ENCODE measurements around the gene AGAP1. TPM values are rescaled to one million over a fixed set of nuclear protein-coding genes. Genes with fewer than 3 reads are reported as not detected.

Gene AGAP1
- polyA plus RNA-seq, 3 donors: 3.7 to 7.1 (median 6.3) TPM

DNA sequence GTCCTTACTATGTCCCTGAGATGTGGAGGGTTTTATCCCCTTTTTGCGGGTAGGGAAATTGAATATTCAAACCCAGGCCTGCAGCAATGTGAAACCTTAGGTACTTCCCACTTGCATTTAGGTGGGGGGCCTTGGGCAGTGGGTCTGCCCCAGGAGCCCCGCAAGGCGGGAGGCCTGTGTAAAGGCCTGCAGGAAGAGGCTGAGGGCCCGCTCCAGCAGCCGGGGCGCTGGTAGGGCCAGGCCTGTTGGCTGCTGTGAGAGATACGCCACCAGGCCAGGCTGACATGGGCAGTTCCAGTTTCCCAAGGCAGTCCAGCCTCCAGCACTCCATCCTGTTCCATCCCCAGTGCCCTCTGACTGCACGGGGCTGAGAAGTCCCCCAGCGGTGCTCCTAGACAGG, 610.1 kb downstream of the AGAP1 start:
- H3K27ac ChIP-seq (ENCODE audit: low read depth, low read length): no peak overlapping the region
- 94 to 96% (median 95%) methylated on average over 8 to 9 of the region's 9 CpGs for WGBS, 3 donors

DNA sequence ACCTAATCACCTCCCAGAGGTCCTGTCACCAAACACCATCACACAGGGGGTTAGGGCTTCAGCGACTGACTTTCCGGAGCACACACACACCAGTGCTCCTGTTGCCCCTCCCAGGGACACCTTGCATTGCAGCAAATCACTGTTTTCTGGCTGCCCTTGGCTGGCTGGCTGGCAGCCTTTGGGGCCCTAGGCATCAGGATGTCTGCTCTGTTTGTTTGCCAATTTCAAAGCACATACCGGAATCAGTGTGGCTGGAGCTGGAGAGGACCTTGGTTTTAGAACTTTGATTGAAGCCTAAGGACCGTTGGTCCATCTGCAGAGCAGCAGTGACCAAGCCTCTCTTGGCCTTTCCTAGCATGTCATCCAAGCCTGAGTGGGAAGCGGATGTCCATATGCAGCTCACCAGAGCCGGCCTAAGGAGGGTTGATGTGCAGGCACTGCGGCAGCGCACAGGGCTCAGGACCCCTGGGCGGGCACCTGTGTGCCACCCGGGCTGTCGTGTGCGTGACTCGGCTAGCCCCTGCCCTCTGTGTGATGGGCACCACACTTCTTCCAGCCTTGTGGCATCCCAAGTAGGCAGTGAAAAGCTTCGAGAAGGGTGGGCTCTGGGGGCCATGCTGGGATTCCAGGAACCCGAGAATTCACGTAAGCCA, 612.2 kb downstream of the AGAP1 start:
- 94 to 95% (median 95%) methylated on average over 16 of the region's 16 CpGs for WGBS, 3 donors
- no peak overlapping the region for H3K27ac ChIP-seq (ENCODE audit: low read depth, low read length)

DNA sequence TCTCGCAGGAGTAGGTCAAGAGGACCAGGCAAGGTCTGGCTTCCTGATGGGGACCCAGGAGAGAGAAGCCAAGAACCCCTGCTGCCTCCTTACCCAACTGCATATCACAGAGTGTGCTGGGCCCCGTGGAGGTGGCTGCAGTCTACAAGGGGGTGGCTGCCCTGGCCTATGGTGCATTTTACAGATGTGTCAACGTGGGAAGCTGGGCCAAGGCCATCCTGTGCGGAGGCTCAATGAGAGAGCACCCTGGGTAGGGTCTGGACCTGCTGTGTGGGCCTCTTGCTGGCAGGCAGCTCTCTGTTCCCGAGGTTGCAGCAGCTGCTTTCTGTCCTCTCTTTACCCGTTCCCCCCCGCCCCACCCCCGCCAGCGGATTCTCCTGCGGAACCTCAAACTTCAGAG, 612.9 kb downstream of the AGAP1 start:
- WGBS, 3 donors: 74 to 85% (median 79%) methylated on average over 10 of the region's 10 CpGs
- H3K27ac ChIP-seq (ENCODE audit: low read depth, low read length): no peak overlapping the region

DNA sequence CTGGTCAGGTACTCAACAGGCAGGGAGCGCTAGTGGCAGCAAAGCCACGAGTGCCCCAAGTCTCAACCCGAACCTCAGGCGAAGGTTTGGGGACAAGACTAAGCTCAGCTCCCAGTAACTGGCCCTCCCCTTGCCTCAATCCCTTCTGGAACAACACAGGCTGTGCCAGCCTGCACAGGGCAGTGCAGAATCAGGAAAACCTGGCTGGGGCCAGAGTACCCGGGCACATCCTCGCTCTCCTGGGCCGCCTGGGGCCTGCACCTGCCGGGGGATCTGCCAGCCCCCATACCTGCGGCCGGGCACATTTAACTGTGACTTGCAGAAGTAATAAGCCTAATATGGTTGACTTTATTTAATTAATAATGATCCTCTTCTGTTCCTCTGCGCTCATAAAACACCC, 613.7 kb downstream of the AGAP1 start:
- 88 to 92% (median 92%) methylated on average over 11 of the region's 11 CpGs for WGBS, 3 donors
- H3K27ac ChIP-seq (ENCODE audit: low read depth, low read length): no peak overlapping the region

DNA sequence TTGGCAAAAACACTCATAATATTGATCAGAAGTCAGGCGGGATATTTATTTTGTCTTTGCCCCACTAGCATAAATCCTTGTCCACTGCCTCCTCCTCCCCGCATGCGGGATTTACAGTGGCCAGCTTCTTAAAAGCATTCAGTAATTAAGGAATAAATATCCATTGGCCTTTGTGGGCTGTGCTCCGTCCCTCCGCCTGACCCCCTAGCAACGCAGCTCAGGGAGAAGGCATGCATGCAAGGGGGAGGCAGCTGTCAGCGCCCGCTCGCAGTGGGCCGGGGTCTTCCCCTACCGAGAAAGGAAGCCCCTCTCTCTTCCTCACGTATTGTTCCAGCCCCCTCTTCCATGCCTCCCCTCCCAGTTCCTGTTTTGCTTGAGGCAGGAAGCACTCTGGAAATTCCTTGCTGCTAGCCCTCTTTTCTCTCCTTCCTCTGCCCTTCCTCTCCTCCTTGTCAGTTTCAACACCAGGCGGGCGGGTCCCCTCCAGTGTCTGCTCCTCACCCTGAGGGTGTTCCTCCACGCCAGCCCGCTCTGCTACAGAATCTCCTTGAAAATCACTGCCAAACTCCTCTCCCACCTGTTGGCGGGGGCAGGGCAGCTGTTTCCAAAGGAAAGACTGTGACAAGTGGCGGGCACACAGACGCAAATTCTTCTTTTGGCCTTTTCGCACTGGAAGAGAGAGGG, 614.2 kb downstream of the AGAP1 start:
- 33 to 67% (median 38%) methylated on average over 20 of the region's 20 CpGs for WGBS, 3 donors
- no peak overlapping the region for H3K27ac ChIP-seq (ENCODE audit: low read depth, low read length)

DNA sequence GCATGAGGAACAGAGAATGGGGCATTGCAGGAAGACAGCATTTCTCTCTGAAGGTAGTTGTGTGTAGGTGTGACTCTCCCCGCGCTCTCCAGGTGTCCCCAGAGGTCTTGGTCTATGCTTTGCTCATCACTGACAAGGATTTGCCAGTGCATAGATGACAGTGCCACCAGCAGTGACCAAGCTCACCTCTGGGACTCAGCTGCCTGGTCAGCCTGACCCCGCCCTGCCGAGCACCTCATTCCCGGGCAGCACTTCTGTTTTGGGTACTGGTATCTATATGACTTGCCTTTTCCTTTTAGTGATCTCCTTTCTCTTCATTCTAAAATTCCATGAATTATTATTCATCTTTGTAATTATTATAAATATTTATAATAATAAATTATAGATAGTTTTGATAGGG, 615.2 kb downstream of the AGAP1 start:
- 93 to 96% (median 94%) methylated on average over 5 of the region's 5 CpGs for WGBS, 3 donors
- no peak overlapping the region for H3K27ac ChIP-seq (ENCODE audit: low read depth, low read length)

DNA sequence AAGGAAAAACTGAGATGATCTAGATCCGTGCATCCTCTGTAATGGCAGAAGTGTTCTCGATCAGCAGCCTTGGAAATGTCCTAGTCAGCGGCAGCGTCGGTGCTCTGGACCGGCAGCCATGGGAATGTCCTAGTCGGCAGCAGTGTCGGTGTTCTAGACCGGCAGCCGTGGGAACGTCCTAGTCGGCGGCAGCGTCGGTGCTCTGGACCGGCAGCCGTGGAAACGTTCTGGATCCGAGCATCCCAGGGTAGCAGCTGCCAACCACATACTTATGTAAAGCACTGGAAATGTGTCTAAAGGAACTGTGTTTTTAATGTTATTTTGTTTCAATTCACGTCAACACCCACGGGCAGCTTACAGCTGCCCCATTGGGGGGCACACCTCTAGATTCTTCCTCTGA, 615.6 kb downstream of the AGAP1 start:
- H3K27ac ChIP-seq (ENCODE audit: low read depth, low read length): no peak overlapping the region
- 95 to 96% (median 95%) methylated on average over 21 of the region's 21 CpGs for WGBS, 3 donors

DNA sequence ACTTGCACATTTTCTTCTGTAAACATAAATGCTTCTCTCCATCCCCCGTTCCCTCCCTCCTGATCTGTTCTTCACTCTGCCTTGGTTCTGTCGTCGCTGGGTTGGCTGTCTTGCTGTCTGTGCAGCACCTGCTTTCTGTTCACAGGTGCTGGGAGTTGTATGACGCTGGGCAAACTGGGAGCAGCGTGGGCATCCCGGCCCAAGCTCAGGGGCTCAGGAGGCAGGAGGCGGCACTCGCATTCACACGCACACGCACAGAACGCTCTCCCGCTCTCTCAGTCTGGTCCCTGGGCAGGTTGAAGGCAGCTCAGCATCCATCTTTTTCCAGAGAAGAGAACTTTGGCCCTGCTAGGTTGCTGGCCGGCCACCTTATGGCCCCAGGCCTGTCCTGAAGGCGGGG, 618.6 kb downstream of the AGAP1 start:
- 87 to 90% (median 88%) methylated on average over 14 of the region's 14 CpGs for WGBS, 3 donors
- H3K27ac ChIP-seq (ENCODE audit: low read depth, low read length): no peak overlapping the region

DNA sequence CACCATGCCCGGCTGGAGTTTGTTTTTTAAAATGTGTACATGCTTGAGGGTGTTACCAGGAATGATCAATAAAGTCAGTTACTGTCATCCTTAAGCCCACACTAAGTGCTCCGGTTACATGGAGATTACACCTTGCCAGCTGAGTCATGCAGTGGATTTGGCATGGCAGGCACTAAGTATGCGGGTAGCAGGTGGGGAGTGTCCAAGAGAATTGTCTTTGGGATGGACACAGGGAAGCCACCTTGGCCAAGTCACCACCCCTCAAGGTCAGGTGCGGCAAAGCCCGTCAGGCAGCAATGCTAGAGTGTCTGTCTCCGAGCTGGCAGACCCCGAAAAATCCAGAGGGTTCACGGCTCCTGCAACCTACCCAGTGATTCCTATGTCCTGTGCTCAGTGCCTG, 619.6 kb downstream of the AGAP1 start:
- WGBS, 3 donors: 92 to 93% (median 93%) methylated on average over 8 of the region's 8 CpGs
- no peak overlapping the region for H3K27ac ChIP-seq (ENCODE audit: low read depth, low read length)

DNA sequence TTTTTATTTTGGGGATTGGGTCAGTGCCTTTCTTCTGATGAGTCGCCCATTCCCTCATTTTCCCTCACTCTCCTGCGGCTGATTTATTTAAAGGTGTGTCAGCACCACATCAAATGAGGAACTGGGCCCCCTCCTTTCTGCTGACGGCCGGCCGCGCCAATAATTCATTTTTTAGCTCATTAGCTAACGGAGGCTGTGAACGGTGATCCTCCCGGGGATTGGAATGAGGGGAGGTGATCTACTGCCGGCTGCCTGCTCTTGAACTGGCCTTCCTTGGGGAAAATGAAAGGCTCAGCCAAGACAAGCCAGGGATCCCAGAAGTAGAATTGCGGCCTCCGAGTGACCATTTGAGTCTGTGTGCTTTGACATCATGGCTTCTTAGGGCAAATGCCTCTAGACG, 620.1 kb downstream of the AGAP1 start:
- WGBS, 3 donors: 85 to 91% (median 86%) methylated on average over 13 of the region's 13 CpGs
- H3K27ac ChIP-seq (ENCODE audit: low read depth, low read length): no peak overlapping the region

DNA sequence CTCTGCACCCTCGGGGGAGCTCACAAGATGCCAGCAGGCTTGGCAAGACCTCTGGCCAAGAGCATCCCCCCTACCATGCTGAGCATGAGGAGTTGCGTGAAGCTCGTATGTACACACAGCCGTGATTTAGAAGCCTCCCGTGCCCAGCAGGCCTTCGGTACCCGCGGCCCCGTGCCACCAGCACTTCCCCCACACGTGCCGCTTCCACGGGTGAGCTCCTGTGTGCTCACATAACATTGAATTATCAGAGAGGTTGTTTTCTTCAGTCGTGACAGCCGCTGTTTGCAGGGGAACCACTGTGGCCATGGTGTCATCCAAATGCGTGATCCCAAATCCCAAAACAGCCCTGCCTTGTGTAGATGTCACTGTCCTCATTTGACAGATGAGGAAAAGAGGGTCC, 621.1 kb downstream of the AGAP1 start:
- 88 to 92% (median 90%) methylated on average over 15 of the region's 15 CpGs for WGBS, 3 donors
- H3K27ac ChIP-seq (ENCODE audit: low read depth, low read length): no peak overlapping the region

DNA sequence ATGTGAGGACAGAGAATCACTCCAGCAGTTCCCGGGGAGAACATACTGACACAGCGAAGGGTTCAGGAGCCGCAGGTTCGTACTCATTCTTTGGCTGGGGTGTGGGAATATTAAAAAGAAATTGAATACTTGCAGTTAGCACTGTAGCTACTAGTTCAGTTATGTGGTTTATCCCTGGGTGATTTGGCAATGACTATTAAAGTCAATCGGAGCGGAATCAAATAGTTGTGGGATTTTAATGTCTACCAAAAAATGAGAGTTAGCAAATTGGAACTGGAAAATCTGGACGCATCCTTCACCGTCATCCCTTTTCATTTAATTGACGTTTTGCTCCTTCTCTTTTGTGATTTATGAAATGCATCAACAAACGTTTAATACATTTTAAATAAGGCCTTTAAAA, 623.6 kb downstream of the AGAP1 start:
- H3K27ac ChIP-seq (ENCODE audit: low read depth, low read length): no peak overlapping the region
- WGBS, 3 donors: 86 to 90% (median 86%) methylated on average over 10 of the region's 10 CpGs

DNA sequence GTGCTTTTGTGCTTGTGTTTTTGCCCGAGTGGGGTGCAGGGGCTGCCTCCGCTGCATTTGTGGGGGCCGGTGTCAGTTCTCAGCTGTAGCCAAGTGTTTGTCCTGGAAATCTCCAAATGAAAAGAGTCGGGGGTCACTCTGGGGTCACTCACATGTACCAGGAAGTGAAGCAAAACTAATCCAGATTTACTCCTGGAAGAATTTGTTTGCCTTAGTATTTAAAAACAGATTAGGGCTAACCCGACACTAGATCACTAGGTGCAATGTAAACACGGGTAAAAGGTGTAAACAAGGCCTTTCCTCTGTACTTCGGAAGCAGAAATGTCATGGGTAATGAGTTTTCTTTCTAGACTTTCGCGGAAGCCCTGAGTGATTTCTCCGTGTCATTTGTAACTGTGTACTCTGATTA, 624.0 kb downstream of the AGAP1 start:
- WGBS, 3 donors: 40 to 68% (median 62%) methylated on average over 10 of the region's 10 CpGs
- no peak overlapping the region for H3K27ac ChIP-seq (ENCODE audit: low read depth, low read length)

DNA sequence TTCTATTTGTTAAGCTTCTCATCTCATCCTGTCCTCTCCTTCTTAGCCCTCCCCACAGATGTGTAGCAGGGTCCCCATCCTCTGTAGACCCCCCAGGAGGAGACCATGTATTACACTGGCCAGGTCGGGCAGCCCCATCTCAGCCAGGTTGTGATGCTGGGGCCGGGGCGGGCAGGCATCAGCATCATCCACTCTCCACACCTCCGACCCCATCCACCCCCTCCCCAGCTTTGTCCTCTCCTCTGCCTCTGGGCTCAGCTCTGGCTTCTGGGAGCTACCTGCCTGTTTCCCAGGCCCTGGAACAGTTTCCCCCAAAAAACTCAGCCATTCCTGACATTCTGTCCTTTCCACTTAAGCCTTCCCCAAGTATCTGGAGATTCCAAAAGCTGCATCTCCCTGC, 625.2 kb downstream of the AGAP1 start:
- 86 to 91% (median 90%) methylated on average over 4 of the region's 4 CpGs for WGBS, 3 donors
- H3K27ac ChIP-seq (ENCODE audit: low read depth, low read length): no peak overlapping the region

DNA sequence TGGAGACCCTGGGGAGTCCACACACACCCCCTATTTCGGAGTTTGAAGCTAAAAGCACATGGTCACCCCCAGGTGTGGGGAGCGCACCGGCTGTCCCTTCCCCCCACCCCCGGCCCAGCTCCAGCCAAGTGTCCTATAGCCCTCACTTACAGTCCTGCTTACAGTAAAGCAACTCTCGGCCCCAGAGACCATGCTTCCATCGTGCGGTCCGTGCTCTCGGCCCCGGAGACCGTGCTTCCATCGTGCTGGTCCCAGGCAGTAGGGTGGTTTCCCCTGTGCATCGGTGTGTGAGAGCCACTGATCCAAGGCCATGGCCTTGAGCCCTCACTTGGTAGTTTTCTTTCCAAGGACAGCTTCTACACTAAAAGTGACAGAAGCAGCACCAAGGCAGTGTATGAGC, 625.6 kb downstream of the AGAP1 start:
- no peak overlapping the region for H3K27ac ChIP-seq (ENCODE audit: low read depth, low read length)
- 83 to 85% (median 84%) methylated on average over 13 of the region's 13 CpGs for WGBS, 3 donors

DNA sequence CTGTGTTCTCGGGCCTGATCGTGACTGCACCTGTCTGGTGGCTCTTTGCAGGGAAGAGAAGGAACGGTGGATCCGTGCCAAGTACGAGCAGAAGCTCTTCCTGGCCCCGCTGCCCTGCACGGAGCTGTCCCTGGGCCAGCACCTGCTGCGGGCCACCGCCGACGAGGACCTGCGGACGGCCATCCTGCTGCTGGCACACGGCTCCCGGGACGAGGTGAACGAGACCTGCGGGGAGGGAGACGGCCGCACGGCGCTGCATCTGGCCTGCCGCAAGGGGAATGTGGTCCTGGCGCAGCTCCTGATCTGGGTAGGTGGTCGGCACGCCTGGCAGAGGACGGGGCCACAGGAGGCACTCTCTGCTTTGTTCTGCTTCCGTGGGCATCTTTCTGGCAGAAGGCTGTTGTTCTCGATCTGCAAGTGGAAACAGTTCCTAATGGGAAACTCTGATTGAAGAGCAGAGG, 626.3 kb downstream of the AGAP1 start:
- no peak overlapping the region for H3K27ac ChIP-seq (ENCODE audit: low read depth, low read length)
- WGBS, 3 donors: 75 to 87% (median 77%) methylated on average over 28 to 29 of the region's 29 CpGs

DNA sequence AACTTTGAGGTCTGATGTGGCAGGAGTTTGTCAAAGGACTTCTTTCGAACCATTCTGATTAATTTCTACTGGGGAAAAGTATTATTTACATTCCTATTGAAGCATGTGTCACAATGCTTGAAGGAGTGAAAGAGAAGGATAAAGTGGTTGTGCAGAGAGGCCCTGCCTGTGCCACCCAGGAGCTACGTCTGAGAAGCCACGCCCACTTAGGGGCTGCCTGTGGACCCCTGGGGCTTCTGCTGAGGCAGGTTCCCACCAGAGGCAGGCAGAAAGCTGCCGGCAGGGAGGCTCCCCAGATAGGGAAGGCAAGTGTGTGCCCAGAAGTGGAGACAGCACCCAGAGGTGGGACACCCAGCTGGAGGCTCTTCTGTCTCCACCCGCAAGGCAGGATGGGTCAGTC, 627.0 kb downstream of the AGAP1 start:
- no peak overlapping the region for H3K27ac ChIP-seq (ENCODE audit: low read depth, low read length)
- WGBS, 3 donors: 74 to 90% (median 88%) methylated on average over 5 of the region's 5 CpGs

DNA sequence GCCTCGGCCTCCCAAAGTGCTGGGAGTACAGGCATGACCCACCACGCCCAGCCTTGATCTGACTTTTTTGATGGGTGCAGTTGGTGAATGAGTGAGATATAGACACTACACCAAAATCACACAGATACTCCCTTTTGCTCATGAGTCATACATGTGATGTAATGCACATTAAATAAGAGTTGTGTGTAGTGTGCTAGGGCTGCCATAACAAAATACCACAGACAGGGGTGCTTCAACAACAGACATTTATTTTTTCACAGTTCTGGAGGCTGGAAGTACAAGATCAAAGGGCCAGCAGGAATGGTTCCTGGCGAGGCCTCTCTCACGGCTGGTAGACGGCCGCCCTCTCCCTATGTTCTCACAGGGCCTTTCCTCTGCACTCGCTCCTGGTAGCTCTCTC, 627.7 kb downstream of the AGAP1 start:
- WGBS, 3 donors: 96 to 99% (median 96%) methylated on average over 7 of the region's 7 CpGs

DNA sequence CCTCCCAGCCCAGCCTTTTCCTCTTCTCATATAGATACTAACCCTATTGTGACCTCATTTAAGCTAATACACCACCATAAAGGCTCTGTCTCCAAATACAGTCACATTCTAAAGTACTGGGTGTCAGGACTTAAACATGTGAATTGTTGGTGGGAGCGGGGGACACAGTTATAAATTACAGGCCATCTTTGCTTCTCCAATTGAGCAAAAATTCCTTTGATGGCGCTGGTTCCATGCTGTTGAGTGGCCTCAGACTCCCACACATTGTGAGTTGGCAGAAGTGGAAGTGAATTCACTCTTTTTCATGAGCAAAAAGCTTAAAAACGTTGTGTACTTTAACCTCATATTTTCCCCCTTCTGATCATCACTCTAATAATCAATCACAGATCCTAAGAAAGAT, 628.4 kb downstream of the AGAP1 start:
- no peak overlapping the region for H3K27ac ChIP-seq (ENCODE audit: low read depth, low read length)
- WGBS, 3 donors: 78 to 83% (median 83%) methylated on average over 3 of the region's 3 CpGs

More for the DNA sequence above, 627.7 kb downstream of the AGAP1 start:
- no peak overlapping the region for H3K27ac ChIP-seq (ENCODE audit: low read depth, low read length)

DNA sequence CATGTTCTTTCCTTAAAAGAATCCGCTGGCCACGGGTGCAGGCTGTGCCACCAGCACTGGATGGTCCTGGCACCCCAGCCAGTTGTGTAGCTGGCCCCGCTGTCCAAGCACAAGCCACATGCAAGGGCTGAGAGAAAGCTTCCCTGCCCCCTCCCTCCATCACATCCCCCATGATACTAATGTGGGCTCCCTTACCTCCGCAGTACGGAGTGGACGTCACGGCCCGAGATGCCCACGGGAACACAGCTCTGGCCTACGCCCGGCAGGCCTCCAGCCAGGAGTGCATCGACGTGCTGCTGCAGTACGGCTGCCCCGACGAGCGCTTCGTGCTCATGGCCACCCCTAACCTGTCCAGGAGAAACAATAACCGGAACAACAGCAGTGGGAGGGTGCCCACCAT, 629.9 kb downstream of the AGAP1 start:
- no peak overlapping the region for H3K27ac ChIP-seq (ENCODE audit: low read depth, low read length)
- 93 to 97% (median 93%) methylated on average over 19 of the region's 19 CpGs for WGBS, 3 donors
